K562 (cell line): Measurements from ENCODE around the gene TPD52L2.
"Not testable (repeated sequence)": the region's sequence is repeated elsewhere in the genome, so short reads cannot be mapped to it uniquely, and the experiment has no call there.

Experiments used
- CTCF ChIP-seq, 3 experiments: IDR thresholded peaks in 2 of 3; conservative IDR thresholded peaks in 1 of 3; 2 replicates each; pipeline ENCODE4 v1.5.1; 2011 to 2012; ENCODE audit warnings: low read length in 3 of 3, mild to moderate bottlenecking in 3 of 3, control low read depth in 2 of 3, improper control_type of control experiment in 1 of 3, inconsistent platforms in 1 of 3, low read depth in 1 of 3, mixed read lengths in 1 of 3, moderate library complexity in 1 of 3; ENCODE audit not compliant: insufficient read depth in 2 of 3
- FOXJ3 ChIP-seq: sonication (generic); formaldehyde crosslinking; IDR thresholded peaks from 2 replicates; pipeline ENCODE4 v1.4.0; 2020; ENCODE audit warnings: mild to moderate bottlenecking, missing genetic modification reagents
- MAX ChIP-seq: sonication (generic); formaldehyde crosslinking; IDR thresholded peaks from 2 replicates; pipeline ENCODE4 v1.9.0; 2022; ENCODE audit warnings: mild to moderate bottlenecking, missing genetic modification reagents
- SOX6 ChIP-seq: fragments of 450-650 bp; IDR thresholded peaks from 2 replicates; pipeline ENCODE4 v1.6.1; 2014; ENCODE audit warnings: mild to moderate bottlenecking
- ZNF274 ChIP-seq: IDR thresholded peaks from 2 replicates; pipeline ENCODE4 v1.6.1; 2011; ENCODE audit warnings: low read depth, mild to moderate bottlenecking, low read length, moderate library complexity, borderline replicate concordance
- TF ChIP-seq, protein P1 (sequence below): sonication (generic); formaldehyde crosslinking; IDR thresholded peaks from 2 replicates; pipeline ENCODE4 v1.8.1; 2022; ENCODE audit warnings: missing genetic modification reagents

DNA sequence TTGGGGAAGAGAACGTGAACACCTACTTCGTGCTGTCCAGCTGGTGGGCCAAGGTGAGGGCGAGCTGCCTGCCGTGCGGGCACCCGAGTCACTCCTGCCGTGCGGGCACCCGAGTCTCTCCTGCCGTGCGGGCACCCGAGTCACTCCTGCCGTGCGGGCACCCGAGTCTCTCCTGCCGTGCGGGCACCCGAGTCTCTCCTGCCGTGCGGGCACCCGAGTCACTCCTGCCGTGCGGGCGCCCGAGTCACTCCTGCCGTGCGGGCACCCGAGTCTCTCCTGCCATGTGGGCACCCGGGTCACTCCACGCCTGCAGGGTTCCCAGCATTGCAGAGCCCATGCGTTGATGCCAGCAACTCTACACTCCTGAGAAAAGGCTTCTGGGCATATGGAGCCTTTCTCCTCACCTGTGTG is 64.4 kb downstream of the TPD52L2 start:
- not testable (repeated sequence) for TF ChIP-seq CTCF (IDR thresholded peaks at IDR 0.05 in 2 of 3, conservative IDR thresholded peaks at IDR 0.05 in 1 of 3; ENCODE audit: insufficient read depth in 2 of 3, low read depth in 1 of 3, low read length in 3 of 3); SOX6; ZNF274; FOXJ3 (CRISPR knock-in tag); MAX
- TF ChIP-seq, protein P1, sequence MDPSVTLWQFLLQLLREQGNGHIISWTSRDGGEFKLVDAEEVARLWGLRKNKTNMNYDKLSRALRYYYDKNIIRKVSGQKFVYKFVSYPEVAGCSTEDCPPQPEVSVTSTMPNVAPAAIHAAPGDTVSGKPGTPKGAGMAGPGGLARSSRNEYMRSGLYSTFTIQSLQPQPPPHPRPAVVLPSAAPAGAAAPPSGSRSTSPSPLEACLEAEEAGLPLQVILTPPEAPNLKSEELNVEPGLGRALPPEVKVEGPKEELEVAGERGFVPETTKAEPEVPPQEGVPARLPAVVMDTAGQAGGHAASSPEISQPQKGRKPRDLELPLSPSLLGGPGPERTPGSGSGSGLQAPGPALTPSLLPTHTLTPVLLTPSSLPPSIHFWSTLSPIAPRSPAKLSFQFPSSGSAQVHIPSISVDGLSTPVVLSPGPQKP (CRISPR knock-in tag), result not testable (repeated sequence)
